IPS-NIHi7 (cell line): Measurements from ENCODE around the gene UTP11.

ENCODE experiments used
- DNase-seq: peaks from one replicate; pipeline ENCODE4 v3.0.0; 2012; ENCODE audit warnings: mixed read lengths; ENCODE audit errors: extremely low spot score

UTP11 gene

GRCh38 chr1:38071312-38072256, 59.0 kb downstream of the UTP11 start:
- DNase-seq, result peak; percentile 76

- DNase-seq, result no peak
Observed at GRCh38 chr1:38072858-38073257, 60.3 kb downstream of the UTP11 start.

GRCh38 chr1:38073534-38074301, 61.2 kb downstream of the UTP11 start:
- no peak for DNase-seq

GRCh38 chr1:38074302-38074677, 61.8 kb downstream of the UTP11 start:
- DNase-seq, result no peak
